ENCODE results near the gene BCAR1.

The BCAR1 gene

DNA sequence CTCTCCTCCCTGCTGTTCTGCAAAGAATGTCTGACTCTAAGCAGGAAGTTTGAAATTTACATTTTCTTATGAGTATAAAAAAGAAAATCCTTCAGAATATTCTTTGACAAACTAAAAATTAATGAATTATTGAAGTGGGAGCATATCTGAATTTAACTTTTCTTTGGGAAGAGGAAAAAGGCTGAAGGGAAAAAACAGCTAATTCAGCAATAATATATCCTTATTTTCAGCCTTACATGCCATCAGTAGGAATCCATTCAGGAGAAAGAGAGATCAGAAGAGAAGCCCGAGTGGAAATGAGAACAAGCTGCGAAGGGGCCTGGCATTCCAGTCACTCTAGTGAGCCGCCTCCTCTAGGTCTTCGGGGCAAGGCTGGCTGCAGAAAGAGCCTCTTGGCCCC, 41.7 kb upstream of the BCAR1 start:
- no peak overlapping the region for H3K4me3 ChIP-seq (ENCODE audit: low read depth, low read length)
- no peak for TF ChIP-seq POLR2A (IDR thresholded peaks at IDR 0.05; ENCODE audit: extremely low read depth, insufficient read length)
- TF ChIP-seq MYC (IDR thresholded peaks at IDR 0.05; ENCODE audit: low read depth, low read length) = no peak
- TF ChIP-seq, protein P1, sequence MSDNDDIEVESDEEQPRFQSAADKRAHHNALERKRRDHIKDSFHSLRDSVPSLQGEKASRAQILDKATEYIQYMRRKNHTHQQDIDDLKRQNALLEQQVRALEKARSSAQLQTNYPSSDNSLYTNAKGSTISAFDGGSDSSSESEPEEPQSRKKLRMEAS (IDR thresholded peaks at IDR 0.05; ENCODE audit: low read depth, low read length) = no peak
- TF ChIP-seq, protein P2, sequence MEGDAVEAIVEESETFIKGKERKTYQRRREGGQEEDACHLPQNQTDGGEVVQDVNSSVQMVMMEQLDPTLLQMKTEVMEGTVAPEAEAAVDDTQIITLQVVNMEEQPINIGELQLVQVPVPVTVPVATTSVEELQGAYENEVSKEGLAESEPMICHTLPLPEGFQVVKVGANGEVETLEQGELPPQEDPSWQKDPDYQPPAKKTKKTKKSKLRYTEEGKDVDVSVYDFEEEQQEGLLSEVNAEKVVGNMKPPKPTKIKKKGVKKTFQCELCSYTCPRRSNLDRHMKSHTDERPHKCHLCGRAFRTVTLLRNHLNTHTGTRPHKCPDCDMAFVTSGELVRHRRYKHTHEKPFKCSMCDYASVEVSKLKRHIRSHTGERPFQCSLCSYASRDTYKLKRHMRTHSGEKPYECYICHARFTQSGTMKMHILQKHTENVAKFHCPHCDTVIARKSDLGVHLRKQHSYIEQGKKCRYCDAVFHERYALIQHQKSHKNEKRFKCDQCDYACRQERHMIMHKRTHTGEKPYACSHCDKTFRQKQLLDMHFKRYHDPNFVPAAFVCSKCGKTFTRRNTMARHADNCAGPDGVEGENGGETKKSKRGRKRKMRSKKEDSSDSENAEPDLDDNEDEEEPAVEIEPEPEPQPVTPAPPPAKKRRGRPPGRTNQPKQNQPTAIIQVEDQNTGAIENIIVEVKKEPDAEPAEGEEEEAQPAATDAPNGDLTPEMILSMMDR (IDR thresholded peaks at IDR 0.05; ENCODE audit: low read depth, low read length) = no peak
- DNase-seq (ENCODE audit: low read depth) = no peak

DNA sequence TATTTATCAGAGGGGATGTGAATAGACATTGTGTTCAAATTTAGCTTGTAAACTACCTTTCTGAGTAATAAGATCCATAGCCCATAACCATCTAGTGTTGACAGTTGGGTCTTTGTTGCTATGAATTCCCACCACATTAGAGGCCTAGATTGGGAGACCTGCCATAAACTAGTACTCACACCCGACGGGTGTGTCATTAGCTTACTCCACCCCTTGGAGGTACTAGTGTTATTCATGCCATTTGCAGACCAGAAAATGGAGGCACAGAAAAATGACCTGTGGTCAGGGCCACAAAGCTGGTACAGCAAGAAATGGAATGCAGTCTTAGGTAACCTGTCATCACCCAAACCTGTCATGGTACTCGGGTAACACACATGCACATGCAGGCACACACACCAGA, 41.3 kb upstream of the BCAR1 start:
- TF ChIP-seq POLR2A (IDR thresholded peaks at IDR 0.05; ENCODE audit: extremely low read depth, insufficient read length) (no peak), MYC (IDR thresholded peaks at IDR 0.05; ENCODE audit: low read depth, low read length) (no peak)
- TF ChIP-seq, protein P2 (IDR thresholded peaks at IDR 0.05; ENCODE audit: low read depth, low read length) = no peak
- TF ChIP-seq, protein P1 (IDR thresholded peaks at IDR 0.05; ENCODE audit: low read depth, low read length) = no peak
- H3K4me3 ChIP-seq (ENCODE audit: low read depth, low read length) = no peak overlapping the region
- no peak for DNase-seq (ENCODE audit: low read depth)

DNA sequence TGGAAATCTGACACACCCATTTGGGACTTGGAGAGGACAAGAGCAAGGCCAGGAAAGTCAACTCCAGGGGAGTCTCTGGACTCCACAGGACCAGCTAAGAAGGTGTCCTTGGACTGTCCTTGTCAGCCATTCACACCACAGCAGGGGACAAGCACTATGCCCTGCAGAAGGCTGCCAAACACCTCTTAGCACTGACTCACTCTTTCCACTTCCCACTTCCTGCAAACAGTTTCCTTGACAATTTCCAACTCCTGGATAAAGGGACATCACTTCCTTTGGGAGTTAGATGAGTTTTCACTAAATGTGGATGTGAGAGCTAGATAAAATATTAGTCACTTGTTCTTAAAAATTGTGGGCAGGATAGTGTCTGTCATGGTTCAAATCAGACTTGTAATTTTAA, 37.8 kb upstream of the BCAR1 start:
- peak; percentile 40 for DNase-seq (ENCODE audit: low read depth)
- TF ChIP-seq, protein P1 (IDR thresholded peaks at IDR 0.05; ENCODE audit: low read depth, low read length) = no peak
- TF ChIP-seq MYC (IDR thresholded peaks at IDR 0.05; ENCODE audit: low read depth, low read length) = no peak
- H3K4me3 ChIP-seq (ENCODE audit: low read depth, low read length) = no peak overlapping the region

DNA sequence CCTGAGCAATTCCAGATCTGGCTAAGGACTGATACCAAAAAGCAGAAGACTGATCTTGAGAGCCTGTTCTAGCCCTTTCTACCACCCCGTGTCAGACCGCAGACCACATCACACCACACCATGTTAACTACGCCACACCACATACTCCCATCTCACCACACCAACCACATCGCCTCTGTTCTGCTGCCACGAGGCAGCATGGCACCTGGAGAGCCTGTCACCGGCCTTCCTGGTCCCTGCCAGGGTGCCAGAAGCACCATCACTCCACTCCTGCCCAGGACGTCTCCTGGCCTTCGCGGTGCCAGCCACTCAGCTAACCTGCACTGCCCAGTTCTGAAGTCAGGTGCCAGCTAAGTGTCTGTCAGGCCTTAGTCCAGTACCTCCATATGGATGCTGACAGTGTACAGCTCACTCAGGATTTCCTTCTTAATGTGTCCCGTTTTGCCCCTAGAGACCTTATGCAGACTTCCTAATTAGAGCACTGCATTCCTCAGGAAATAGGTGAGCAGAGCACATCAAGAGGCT, 37.2 kb upstream of the BCAR1 start:
- TF ChIP-seq, protein P2 (IDR thresholded peaks at IDR 0.05; ENCODE audit: low read depth, low read length) = no peak
- TF ChIP-seq POLR2A (IDR thresholded peaks at IDR 0.05; ENCODE audit: extremely low read depth, insufficient read length) (no peak), MYC (IDR thresholded peaks at IDR 0.05; ENCODE audit: low read depth, low read length) (peak; percentile 94)
- TF ChIP-seq, protein P1 (IDR thresholded peaks at IDR 0.05; ENCODE audit: low read depth, low read length) = peak; percentile 86
- no peak overlapping the region for H3K4me3 ChIP-seq (ENCODE audit: low read depth, low read length)
- peak; percentile 95 for DNase-seq (ENCODE audit: low read depth)

- DNase-seq (ENCODE audit: low read depth) = no peak
- TF ChIP-seq, protein P2 (IDR thresholded peaks at IDR 0.05; ENCODE audit: low read depth, low read length) = no peak
- H3K4me3 ChIP-seq (ENCODE audit: low read depth, low read length) = no peak overlapping the region
These were observed 36.8 kb upstream of the BCAR1 start for GRCh38 chr16:75288181-75288580.

GRCh38 chr16:75287708-75288107, 36.3 kb upstream of the BCAR1 start:
- H3K4me3 ChIP-seq (ENCODE audit: low read depth, low read length) = no peak overlapping the region
- DNase-seq (ENCODE audit: low read depth) = peak; percentile 82
- TF ChIP-seq, protein P1 (IDR thresholded peaks at IDR 0.05; ENCODE audit: low read depth, low read length) = no peak

GRCh38 chr16:75286389-75286788, 35.0 kb upstream of the BCAR1 start:
- TF ChIP-seq, protein P2 (IDR thresholded peaks at IDR 0.05; ENCODE audit: low read depth, low read length) = no peak
- TF ChIP-seq MYC (IDR thresholded peaks at IDR 0.05; ENCODE audit: low read depth, low read length) (no peak), POLR2A (IDR thresholded peaks at IDR 0.05; ENCODE audit: extremely low read depth, insufficient read length) (no peak)
- TF ChIP-seq, protein P1 (IDR thresholded peaks at IDR 0.05; ENCODE audit: low read depth, low read length) = no peak
- no peak for DNase-seq (ENCODE audit: low read depth)
- no peak overlapping the region for H3K4me3 ChIP-seq (ENCODE audit: low read depth, low read length)
